ENCODE results near the gene BIN1.
A peak's percentile ranks its signal among the peaks of the same experiment; 100 is the strongest.

The BIN1 gene

GRCh38 chr2:127103243-127104165 is 3.5 kb downstream of the BIN1 start:
- no peak for DNase-seq

GRCh38 chr2:127102521-127103242 is 4.3 kb downstream of the BIN1 start:
- no peak for DNase-seq

GRCh38 chr2:127101756-127102477 is 5.0 kb downstream of the BIN1 start:
- DNase-seq, result no peak

DNA sequence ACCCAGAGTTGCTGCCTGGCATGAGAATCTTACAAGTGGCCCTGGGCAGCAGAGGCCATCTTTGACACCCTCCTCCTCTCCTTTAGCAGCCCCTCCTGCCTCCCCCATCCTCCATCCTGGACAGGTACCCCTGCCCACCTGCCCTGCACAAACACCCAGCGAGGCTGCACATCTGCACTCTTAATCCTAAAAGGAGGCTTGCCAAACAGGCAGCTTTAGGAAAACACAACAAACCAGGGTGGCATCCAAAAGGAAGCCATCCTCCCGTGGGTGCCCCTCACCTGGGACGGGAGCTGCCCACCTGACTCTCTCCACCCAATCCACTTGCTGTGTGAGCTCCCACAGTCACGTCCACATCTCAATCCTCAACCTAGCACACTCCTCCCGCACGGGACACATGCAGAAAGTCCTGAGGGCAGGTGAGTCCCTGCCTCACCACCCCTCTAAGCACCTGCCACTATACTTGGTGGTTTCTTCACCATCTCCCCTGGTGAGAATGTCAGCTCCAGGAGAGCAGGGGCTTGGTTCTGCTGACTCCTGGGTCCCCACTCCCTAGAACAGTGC is 5.8 kb downstream of the BIN1 start:
- no peak for DNase-seq

GRCh38 chr2:127100251-127101047 is 6.5 kb downstream of the BIN1 start:
- DNase-seq, result peak; percentile 10

DNA sequence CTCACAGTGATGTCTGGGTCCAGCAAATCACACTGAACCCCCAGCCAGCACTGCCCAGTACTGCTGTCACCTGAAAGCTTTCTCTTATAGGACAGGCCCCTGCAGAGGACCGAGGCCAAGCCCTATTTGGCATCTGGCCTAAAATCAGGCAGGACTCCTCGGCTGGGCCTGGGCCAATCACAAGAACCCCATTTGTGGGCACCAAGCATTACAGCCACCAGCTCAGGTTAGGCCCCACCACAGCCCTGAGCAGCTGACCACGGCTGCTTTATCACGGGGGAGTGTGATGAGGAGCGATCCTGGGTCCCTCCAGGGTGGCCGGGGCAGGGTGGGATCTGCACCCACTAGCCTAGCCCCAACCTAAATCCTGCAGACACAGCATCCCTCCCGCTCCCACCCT is 8.2 kb downstream of the BIN1 start:
- no peak for DNase-seq

DNA sequence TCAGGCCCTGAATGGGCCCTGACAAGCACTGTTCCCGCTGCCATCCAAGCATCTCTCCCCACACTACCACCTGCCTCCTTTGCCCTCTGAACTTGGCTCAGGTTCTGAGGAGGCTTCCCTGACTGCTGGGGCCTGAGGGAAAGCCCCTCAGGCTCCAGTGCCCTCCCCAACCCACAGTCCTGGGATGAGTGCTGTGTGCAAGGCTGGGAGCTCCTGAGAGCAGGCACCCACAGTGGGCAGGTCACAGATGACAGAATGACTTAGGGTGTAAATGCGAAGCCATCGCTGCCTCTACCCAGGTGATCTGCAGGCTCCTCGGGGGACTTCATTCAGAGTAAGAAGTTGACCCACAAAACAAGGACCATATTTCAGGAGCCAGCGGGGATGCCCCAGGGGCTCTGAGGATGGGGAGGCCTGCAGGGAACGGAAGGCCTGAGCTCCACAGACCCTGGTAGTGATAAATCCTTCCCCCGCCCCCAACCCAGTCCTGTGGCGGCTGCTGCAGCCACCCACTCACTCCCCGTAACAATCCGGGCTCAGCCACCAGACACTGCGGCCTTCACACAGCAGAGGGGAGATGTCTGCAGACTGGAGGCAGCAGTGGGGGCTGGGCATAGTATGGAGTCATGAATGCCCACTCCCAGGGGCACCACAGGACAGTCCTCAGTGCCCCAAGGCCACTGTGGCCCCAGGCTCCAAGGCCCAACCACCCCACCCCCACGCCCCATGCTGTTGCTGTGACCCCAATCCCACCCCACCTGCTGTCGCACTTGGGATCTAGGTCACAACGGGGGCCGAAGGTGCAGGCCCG is 8.9 kb downstream of the BIN1 start:
- no peak for DNase-seq

- DNase-seq, result no peak
Observed at GRCh38 chr2:127097471-127097765, 9.5 kb downstream of the BIN1 start.

GRCh38 chr2:127096718-127097470 is 10.1 kb downstream of the BIN1 start:
- DNase-seq, result no peak

GRCh38 chr2:127096280-127096679 is 10.7 kb downstream of the BIN1 start:
- DNase-seq, result no peak

- no peak for DNase-seq
Observed at GRCh38 chr2:127095784-127096183, 11.2 kb downstream of the BIN1 start.

DNA sequence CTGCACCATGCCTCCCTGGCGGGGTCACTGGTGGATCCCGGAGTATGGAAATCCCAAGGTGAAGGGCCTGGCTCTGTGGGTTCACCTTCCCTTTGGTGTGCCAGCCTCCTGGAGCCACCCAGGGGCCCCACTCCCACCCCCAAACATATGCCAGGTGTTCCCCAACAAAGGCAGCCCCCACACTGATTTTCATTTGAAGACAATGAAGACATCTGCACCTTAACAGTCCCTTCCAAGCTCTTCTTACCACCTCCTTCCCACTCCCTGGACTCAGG is 11.7 kb downstream of the BIN1 start:
- DNase-seq, result no peak

DNA sequence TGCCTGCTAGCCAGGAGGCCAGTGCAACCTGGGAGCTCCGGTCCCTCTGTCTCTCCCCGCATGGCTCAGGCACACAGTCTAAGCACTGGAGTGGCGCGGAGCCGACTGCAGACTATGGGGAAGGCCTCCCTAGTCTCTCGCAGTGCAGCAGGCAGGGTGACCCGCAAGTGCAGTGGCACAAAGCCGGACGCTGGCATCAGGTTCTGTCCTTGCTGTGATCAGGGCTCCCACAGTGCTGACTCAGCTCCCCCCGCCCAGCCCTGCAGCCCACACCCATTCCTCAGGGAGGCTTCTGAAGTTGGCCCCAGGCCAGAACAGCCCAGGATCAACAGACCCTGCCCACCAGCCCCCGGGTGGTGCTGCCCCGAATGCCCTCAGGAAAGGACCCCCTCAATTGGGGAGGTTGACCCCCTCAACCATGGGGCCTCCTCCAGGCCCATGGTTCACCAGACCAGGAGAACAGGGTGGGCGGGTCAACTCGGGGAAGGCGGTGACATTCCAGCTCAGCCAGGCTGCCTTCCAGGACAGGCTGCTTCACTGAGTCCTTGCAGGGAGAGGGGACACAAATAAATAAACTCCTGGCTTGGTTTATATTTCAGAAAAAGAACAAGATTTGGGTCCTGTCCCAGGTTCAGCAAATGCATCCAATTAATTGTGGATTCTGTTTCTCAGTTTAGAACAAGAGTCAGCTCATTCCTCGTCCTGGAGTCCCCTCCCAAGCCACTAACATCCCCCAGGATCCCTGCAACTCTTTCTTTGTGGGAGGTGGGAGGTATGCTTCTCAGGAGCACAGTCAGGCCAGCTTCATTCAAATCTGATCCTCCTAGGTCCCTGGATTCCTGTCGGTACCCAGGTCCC is 12.2 kb downstream of the BIN1 start:
- no peak for DNase-seq

- DNase-seq, result no peak
Observed at GRCh38 chr2:127093648-127094210, 13.2 kb downstream of the BIN1 start.

DNA sequence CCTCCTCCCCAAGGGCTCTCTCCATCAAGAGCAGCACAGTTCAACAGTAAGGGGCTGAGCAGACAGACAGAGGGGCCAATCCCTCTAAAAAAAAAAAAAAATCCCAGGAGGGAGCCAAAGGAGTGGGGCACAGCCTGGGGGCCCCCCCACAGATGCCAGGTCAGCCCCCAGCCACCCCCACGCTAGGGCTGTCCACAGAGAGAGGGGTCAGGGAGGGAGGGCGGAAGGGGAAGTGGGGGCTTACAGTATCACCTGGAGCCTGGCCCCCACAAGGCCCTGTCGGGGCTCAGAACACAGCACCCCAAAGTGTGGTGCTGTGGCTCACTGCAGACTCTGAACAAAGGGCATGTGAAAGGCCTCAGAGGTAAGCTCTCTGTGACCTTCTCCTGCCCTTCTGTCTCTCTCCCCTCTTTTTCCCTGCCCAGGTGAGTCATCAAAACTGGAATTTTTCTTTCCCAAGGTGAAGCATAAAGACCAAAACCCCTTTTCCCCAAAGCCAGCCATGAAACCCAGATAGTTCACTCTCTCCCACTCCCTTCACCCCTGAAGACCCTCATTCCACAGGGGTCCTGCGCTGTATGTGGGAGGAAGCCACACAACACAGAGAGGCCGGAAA is 13.9 kb downstream of the BIN1 start:
- DNase-seq, result no peak

DNA sequence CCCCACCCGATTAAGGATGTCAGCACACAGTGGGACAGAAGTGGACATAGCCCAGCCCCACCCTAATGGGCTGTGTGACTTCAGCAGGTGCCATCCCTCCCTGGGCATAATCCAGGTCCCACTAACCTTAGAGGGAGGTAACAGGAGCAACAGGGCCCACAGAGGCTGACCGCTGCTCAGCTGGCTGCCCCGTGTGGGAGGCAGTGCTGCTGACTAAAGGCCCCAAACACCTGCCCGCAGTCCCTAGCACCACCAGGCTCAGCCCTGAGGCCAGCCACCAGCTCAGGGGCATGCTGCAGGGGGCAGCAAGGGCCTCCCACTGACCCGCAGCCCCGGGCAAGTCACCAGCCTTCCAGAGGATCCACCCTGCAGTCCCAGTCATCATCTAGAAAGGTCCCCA is 14.6 kb downstream of the BIN1 start:
- no peak for DNase-seq

DNA sequence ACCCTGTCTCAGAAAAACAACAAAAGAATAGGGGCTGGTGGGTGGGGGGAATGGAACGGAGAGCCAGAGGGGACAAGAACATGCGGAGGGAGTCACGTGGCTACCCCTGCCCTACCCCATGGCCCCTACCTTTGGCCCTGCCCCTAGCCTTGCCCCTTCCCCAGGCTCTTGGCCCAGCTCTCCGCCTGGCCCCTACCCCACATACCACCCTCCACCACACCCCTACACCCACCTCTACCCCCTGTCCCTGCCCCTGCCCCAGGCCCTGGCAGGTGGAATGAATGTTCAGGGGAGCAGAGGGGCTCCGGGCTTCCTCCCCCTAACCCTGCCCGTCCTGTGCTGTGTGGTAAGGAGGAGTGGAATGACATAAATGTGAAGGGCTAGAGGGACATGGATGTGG is 15.1 kb downstream of the BIN1 start:
- no peak for DNase-seq

GRCh38 chr2:127091148-127091547 is 15.8 kb downstream of the BIN1 start:
- no peak for DNase-seq

Data from NCI-H69 (cell line).